HG02588 (cell line): ENCODE results near the gene GRIN2B.

Experiments used
- ATAC-seq: cut with Tn5 transposase; IDR thresholded peaks from one replicate; pipeline ENCODE4 v1.9.1; 2021; ENCODE audit warnings: mild to moderate bottlenecking, moderate library complexity; ENCODE audit not compliant: unreplicated experiment

GRIN2B gene

DNA sequence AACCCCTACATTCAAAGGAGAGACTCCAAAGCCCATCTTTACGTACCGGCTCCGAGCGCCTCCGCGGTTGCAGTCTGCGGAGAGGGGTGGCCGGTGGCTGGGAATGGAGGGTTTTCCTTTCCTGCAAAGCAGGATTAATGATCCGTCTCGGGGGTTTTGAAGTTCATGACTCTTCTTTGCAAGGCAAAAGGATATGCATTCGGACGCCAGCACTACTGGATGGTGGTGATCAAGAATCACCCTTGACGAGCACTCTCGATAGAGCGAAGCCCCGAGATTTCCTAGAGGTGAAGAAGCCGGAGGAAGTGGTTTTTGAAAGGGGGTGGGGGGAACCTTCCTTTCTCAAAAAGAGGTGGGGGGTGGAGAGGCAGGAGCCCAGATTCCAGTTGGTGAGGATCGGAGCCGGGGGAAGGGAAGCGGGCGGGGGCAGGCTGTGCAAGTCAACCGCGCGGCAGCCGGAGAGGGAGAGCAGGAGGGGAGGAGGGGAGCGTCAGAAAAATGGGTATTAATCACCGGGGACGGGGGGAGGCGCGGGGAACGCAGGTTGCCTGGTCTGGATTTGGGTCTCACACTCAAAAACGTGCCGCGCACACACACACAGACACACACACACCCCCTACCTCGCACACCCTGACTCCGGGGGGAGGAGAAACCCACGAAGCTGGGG is at the start of gene GRIN2B:
TSS of gene GRIN2B (minus strand) at position 307 of the 667 bp plus-strand sequence. CDS start 115,394 bp downstream, outside the sequence.
- no peak for ATAC-seq

DNA sequence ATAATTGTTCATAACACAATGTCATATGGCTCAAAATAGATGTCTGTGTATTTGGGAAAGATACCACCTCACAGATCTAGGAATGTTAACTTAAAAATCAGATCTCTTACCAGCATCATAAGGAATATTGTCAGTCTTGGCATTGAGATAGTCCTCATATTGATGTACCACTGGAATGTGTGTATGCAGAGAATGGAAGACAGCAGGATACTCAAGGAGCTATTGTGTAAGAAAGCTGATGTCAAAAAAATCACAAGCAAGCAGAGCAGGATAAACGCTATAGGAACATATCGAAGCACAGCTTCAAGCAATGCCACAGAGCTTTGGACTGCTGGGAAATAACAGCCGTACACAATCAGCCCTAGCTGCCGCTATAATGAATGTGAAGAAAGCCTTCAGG is 45.1 kb upstream of the GRIN2B start:
- no peak for ATAC-seq

DNA sequence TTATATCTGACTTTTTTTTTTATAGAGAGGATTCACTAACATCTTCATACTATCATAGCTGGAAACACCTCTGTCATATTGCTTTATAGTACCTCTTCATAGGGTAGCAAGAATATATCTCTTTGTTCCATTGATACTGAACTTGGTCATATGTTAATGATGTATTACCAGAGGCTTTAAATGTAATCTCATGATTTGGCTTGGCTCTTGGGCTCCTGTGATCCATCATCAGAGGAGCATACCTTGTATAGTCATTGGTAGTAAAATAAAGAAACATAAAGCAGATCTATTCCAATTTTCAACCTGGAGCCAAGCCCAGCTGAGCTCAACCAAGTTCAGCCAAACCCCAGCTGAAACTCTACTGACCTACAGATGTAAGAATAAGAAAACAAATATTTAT is 43.2 kb upstream of the GRIN2B start:
- no peak for ATAC-seq

DNA sequence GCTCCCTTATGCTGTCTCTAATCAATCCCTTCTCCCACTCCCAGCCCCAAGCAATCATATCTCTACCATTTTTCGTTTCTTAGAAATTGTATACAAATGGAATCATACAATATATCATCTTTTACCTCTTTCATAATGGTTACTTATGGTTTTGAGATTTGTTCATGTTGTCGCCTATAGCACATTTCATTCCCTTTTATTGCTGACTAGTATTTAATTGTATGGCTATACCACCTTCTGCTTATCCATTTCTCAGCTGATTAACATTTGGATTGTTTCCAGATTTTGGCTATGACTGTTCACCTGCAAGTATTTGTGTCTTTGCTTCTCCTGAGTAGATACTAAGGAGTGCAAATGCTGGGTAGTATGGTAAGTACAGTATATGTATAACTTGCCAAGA is 36.7 kb upstream of the GRIN2B start:
- ATAC-seq: no peak

DNA sequence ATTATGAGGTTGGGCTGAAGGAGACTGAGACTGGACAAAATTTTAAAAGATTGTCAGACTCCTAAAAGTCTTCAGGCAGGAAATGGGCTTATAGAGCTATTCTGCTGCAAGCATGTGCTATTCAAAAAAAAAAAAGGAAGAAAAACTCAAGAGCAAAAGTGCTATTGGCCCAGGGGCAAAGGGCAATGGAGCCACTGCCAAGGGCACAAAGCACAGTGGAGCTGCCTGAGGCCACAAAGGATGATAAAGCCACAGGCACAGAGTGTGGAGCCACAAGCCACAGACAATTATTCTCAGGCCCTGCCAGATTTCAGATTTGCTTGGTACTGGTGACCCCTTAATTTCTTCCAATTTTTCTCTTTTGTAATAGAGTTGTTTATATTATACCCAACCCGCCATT is 29.6 kb upstream of the GRIN2B start:
- ATAC-seq: no peak

DNA sequence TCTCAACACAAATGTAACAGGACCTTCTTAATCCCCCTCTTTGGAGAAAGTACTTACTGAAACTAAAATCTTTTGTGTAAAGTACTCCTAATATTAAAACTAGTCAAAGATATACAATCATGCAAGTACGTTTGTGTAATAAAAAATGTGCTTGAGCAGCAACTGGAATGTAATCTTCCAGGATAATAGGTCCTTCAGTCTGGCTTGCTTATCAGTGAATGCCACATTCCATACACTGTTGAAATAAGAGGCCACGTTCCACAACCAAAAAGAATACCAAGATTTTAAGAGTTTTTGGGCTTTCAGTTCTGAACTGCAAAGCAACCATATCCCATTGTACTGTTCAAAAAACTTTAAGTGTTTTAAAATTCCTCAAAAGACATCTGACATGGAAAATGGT is 26.2 kb upstream of the GRIN2B start:
- ATAC-seq: no peak

DNA sequence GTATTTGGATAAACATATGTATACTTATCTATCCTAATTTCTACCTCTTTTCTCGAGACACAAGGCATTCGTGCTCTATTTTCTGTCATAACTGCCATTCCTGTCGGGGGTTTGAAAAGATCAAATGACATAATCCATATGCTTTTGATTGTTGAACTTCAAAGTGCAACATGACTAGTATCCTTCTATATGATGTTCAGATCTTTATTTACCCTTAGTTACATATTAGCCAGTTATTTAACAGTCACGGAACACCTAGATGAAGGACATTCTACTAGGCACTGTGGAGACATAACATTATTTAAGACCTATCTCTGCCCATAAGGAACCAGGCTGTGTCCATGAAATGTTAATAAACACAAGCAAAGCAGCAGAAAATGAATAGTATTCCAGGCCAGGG is 11.2 kb upstream of the GRIN2B start:
- ATAC-seq: no peak

DNA sequence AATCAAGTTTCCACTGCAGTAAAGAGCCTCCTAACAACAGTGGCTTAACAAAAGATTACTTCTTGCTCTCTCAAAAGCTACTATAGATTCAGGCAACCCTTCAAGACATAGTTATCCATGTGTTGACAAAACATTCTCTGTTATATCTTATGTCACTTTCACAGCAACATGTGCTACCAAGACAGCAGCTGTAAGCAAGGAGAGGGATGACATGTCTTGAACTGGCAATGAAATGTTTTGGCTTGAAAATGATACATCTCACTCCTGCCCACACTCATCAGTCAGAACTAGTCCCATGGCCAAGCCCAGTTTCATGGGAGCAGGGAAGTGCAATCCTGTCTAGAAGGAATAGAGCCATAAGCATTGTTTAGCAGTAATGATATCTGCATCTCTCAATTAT is 10.7 kb upstream of the GRIN2B start:
- no peak for ATAC-seq

DNA sequence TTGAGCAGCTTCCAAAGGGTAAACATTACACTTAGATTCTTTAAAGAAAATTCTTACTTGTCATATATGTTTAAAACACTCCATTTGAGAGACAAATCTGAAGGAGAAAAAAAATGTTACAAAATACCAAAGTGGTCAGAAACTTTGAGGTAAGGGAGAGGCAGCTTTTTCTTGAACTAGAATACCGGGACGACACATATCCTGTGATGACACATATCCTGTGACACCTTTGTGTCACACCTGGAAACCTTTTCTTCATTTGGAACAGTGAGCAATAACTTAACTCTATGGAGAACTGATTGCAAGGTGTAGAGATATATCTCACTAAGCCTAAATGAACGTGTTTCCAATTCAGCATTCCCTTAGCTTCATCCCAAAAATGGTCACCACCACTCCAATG is 4.6 kb upstream of the GRIN2B start:
- no peak for ATAC-seq

DNA sequence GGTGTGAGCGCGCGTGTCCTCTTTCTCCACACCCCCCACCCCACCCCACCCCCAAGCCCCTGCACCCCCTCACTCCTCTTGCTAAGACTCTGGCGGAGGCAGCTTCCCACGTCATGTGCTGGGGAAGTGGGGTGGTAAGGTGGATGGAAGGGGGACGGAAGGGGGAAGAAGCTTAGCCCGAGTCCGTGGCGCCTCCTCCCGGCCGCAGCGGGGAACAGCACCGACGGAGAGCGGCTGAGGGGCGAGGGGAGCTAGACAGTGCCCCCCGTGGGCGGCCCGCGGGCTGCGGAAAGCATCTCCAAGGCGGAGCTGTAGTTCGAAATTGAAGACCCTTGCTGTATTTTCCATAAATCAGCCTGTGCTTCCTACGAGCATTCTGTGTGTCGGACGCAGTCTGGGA is 588 bp upstream of the GRIN2B start:
- ATAC-seq: no peak

DNA sequence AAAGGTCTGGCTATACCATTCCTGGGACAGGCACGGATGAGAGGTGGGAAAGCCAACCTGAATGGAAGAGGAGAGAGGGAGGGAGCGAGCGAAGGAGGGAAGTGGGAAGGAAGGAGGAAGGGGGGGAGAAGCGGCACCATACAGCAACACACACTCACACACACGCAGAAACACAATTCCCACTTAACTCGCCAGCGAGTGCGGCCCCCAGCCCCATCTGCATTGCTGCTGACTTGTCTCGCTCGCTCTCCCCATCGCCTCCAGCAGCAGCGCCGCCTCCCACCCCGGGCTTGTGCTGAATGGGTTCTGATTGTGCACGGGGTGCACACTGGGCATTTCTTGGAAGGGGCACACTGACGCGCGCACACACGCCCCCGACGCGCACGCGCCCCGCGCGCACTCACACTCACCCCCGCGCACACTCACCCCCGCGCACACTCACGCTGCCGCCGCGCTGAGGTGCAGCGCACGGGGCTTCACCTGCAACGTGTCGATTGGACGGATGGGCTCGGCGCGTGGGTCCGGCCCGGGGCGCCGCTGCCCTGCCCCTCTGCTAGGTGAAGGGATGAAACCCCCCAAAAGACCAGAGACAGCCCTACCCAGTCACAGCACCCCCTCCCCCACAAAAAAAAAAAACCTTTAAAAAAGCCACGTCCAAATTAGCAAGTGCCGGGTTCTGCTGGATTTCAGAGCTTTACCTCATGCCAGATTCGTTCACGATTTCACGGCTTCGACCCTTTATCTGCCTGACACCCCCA is 685 bp downstream of the GRIN2B start:
- no peak for ATAC-seq

DNA sequence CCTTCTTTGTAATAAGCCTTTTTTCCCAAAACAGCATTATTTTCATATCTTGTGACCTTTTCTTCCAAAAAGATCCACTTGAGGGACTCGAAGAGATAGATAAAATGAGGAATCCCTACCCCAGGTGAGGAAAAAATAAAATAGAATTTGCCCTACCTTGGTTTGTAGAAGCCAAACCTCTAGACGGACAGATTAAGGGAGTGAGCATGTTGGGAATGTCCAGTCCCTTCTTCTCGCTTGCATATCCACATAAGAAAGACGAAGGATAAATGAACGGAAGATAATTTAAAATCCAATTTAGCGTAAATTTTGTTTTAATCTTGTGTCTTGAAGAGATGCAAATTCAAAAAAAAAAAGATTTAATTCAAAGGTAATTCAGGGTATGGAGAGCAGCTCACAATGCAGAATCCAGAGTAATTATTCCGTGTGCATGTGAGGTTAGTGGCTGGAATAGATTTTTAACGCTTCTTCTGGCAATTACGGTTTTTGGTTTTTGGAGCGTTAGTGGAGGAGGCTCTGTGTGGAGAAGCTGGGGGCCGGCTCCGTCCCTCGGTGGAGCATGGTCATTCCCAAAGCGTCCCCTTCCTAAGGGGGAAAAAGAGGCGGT is 1.5 kb downstream of the GRIN2B start:
- no peak for ATAC-seq

DNA sequence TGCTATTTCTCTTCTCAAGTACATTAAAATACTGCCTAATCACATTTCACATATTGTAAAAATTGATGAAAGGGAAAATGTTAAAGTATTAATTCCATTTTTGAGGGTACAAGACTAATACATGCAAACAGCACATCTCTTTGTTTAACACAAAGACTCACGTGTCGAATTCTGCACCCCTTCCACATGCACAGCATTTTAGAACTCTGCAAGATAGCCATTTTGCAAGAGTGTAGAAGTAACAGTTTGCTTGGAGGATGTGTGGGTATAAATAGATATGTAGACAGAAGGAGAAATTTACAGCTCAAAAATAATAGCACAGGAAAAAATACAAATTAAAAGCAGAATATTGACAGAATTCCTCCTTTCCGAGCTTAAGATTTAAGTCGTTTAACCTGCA is 2.5 kb downstream of the GRIN2B start:
- ATAC-seq: no peak

DNA sequence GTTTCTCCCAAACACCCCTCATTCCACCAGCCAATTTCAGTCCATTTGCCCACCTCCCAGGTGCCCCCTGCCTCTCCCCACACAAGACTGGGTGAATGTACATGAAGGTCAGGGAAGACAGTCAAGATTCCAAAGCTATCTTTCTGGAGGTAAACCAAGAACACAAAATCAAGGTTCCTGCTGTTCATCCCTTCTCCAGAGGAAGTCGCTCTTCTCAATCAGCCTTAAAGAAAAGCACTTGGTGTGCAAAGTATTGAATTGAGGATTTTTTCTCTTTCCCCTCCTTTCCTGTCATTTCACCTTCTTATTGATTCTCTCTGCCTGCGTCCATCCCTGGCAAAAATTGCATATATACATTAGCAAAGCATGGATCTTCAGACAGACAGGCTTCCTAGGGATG is 4.5 kb downstream of the GRIN2B start:
- no peak for ATAC-seq

DNA sequence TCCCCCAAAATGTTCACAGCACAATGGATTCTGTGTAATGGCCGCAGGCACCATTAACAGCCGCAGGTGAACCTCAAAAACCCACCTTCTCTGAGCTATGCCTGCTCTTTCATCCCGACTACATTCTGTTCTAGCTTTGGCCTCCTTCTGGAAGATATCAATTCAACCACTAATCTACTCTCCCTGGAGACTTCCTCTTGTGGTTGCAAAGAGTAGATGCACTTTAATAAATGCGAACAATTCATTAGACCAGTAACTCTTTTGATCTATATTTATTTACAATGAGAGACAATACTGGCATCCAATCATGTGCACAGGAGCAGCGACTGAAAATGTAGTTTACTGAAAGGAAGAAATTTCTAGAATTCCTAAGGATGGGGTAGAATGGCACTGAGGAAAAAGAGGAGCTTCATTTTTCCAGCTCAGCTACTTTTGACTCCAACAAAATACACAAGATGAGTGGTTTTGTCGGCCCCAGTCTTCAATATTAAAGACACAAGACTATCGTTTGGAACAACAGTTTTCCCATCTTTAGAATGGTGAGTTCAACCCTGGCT is 5.3 kb downstream of the GRIN2B start:
- ATAC-seq: no peak

DNA sequence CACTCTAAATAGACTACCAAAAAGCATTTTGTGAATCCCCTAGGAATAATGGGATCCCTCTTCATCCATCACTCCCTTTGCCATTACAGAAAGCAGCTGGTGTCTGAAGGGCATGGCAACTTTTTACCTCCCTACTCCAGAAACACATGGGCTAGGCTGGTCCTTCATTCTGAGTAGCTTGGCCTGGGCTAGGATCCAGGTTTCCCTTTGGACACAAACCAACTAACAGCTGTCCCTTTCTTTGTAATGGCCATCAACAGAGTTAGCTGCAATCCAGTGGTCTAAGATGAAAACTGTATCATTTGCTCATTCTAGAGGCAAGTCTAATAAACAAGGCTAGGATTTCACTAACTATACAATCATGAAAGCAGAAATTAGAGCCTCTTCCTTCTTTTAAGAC is 7.4 kb downstream of the GRIN2B start:
- ATAC-seq: no peak

DNA sequence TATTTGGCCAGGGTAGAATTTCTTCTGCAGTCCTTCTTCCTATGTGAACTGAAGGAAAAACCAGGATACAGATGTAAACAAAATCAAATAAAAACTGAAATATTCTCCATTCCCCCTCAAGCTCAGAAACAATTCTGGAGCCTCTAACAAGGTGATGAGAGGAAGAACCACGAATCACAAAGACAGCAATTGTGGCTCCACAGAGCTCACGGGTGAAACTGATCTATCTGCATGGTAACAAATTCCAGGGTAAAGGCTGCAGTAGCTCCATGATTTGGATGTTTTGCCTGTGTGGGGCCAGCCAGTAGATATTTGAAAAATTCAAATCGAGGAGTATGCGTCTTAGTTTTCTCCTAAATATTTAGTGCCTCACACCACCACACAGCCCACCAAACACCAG is 10.6 kb downstream of the GRIN2B start:
- ATAC-seq: no peak

DNA sequence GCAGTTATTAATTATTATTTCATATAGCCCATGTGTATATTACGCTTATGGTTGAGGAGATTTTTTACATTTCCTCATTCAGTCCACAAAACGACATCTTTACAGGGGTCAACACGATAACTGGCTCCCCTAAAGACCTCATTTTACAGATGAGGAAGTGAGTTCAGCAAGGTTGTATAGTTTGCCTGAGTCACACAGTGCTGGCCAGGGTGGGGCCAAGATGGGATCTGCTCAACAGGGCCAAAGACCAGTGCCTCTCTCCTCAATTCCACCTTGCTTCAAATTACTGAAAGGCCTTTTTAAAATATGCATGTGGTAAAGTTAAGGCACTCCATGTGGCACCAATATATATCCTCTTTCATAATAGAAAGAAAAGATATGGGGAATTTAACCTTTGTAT is 13.1 kb downstream of the GRIN2B start:
- no peak for ATAC-seq

DNA sequence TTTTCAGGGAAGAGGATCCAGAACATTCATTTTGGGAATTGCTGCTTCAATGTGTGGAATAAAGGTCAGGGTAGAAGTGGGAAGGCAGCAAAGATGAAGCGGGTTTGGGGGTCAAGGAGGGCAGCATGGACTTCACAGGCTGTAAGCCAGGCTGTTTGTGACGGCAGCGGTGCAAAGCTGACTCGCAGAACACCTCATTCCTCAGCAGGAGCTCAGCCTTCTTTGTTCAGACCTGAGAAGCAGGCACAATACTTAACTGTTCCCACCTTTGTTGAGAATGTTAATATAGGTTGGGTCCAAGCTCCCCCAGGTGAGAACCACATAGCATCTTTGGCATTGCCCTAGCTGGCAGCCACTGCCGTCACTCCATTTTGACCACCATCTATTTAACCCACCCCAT is 16.7 kb downstream of the GRIN2B start:
- no peak for ATAC-seq

DNA sequence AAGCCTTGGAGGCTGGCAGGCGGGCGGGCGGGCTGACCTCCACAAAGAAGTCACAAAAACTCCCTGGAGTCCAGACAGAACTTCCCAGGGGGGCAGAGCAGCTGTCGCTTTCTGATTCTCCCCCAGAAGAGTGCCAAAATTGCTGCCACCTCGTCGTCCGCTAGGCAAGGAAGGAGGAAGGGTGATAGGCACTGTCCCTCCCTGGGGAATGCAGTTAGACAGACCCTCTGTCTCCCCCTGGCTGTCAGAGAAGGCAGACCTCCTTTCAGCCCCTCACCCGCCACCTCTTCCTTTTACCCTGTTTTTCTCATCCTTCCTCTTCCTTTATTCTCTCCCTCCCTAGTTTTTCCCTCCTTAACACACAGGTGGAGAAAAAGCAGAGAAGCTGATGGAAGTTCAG is 18.7 kb downstream of the GRIN2B start:
- no peak for ATAC-seq

DNA sequence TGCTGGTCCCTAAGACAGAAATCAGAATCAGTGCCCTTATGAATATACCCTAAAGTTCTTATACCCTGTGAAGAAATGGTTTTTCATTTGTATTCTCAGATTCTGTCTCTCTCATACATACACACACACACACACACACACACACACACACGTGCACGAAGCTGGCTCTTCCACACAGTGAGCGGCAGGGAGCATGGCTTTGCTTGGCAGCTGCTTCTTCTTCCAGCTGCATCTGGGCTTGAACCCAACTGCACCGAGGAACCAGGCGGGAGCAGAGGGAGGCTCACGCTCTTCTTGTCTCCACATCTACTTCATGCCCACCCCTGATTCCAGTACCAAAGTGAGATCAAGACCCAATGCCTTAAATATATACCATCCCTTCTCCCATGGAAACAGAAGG is 19.4 kb downstream of the GRIN2B start:
- no peak for ATAC-seq

DNA sequence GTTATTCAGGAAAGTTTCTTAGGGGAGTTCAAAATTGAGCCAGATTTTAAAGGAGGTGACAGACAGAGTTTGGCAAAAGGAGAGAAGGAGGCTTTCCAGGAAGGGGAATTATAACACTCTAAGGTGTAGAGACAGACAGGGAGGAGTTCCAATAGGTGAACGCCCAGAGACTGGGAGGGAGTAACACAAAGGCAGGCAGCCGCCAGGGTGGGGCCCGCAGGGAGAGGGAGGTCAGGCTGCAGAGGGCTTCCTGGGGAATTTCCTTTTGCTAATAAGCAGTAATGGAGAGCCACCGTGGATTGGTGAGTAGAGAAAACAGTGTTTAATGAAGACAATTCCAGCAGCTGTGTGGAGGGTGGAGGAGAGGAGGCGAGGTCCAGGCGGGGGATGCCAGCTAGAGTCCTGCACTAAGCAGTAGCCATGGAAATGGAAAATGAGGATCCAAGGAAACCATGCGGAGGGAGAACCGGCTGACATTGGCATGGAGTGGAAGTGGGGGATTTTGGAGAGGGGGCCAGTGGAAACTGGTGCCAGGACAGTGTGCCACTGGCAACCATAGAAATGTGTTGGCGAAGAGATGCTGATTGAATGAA is 22.2 kb downstream of the GRIN2B start:
- no peak for ATAC-seq
